ENCODE measurements around the gene CCNQ.

DNA sequence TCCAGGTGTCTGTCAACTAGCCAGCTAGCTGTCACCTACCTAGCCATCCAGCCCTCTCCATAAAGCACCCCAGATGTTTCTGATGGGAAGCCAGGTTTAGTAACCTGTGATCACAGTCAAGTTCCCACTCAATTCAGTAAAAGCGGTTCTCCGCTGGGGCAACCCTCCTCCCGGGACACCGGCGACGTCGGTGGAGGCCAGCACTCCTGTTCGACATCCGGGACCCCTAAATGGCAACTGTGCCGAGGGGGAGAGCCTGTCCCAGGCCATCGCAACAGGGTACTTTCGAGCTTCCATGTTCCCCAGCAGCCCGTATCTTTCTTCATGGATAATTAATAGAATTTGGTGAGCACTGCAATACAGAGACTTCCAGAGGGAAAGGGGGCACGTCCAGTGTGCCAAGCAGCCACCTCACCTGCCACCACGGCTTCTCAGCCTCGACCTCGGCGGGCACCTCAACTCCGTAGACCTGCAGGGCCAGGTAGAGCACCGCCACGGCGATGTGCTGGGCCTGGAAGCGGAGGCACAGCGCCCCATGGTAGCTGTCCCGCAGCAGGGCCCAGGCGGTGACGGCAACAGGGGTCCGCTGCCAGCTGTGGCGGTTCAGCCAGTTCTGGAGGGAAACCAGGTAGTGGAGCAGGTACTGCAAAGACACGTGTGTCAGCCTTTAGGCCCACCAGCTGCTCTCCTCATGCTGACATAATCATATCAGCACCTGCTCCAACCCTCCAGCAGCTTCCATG is 6.7 kb downstream of the CCNQ start:
- TF ChIP-seq, protein P1, sequence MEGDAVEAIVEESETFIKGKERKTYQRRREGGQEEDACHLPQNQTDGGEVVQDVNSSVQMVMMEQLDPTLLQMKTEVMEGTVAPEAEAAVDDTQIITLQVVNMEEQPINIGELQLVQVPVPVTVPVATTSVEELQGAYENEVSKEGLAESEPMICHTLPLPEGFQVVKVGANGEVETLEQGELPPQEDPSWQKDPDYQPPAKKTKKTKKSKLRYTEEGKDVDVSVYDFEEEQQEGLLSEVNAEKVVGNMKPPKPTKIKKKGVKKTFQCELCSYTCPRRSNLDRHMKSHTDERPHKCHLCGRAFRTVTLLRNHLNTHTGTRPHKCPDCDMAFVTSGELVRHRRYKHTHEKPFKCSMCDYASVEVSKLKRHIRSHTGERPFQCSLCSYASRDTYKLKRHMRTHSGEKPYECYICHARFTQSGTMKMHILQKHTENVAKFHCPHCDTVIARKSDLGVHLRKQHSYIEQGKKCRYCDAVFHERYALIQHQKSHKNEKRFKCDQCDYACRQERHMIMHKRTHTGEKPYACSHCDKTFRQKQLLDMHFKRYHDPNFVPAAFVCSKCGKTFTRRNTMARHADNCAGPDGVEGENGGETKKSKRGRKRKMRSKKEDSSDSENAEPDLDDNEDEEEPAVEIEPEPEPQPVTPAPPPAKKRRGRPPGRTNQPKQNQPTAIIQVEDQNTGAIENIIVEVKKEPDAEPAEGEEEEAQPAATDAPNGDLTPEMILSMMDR (IDR thresholded peaks at IDR 0.05; ENCODE audit: extremely low read depth in 1 of 2, insufficient read depth in 1 of 2, low read depth in 1 of 2, low read length in 2 of 2): no peak
- TF ChIP-seq MYC (IDR thresholded peaks at IDR 0.05; ENCODE audit: low read depth, low read length) (no peak), EZH2 (IDR thresholded peaks at IDR 0.05; ENCODE audit: borderline replicate concordance, low read depth, low read length, severe bottlenecking) (no peak), POLR2A (IDR thresholded peaks at IDR 0.05; ENCODE audit: low read depth, low read length) (no peak), JUN (IDR thresholded peaks at IDR 0.05; ENCODE audit: borderline replicate concordance, insufficient read depth, insufficient read length, low read depth) (no peak), GATA2 (IDR thresholded peaks at IDR 0.05; ENCODE audit: insufficient read depth, insufficient read length, low read depth, low read length) (no peak), POLR2AphosphoS5 (IDR thresholded peaks at IDR 0.05; ENCODE audit: insufficient read depth, low read depth, low read length) (no peak)
- TF ChIP-seq, protein P2, sequence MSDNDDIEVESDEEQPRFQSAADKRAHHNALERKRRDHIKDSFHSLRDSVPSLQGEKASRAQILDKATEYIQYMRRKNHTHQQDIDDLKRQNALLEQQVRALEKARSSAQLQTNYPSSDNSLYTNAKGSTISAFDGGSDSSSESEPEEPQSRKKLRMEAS (IDR thresholded peaks at IDR 0.05; ENCODE audit: insufficient read depth, insufficient read length): no peak
